OCI-LY7 (cell line): ENCODE data around the gene KDM6A. TPM values are rescaled to one million over a fixed set of nuclear protein-coding genes. Genes with fewer than 3 reads are reported as not detected.
A peak's percentile ranks its signal among the peaks of the same experiment; 100 is the strongest.
"Not testable (repeated sequence)": the region's sequence is repeated elsewhere in the genome, so short reads cannot be mapped to it uniquely, and the experiment has no call there.

Experiments
- BruUV-seq: library from RNA; stranded (reverse); fragments of 400-500 nt; replicated peaks from 2 replicates; lab custom pipeline; 2021; lab: Mats Ljungman, UMichigan
- CTCF ChIA-PET: fragments of 300-600 bp; sonication (Branson Sonifier 250); formaldehyde crosslinking; loops from one replicate; lab custom pipeline; 2022; ENCODE audit warnings: antibody characterized with exemption; ENCODE audit not compliant: unreplicated experiment; lab: Charles Lee
- POLR2A ChIA-PET: fragments of 300-600 bp; sonication (Branson Sonifier 250); formaldehyde crosslinking; loops from one replicate; lab custom pipeline; 2022; ENCODE audit warnings: antibody characterized with exemption; lab: Charles Lee
- DNase-seq: peaks from one replicate; pipeline ENCODE4 v3.0.0-alpha.2; 2015; ENCODE audit warnings: low spot score
- H2AFZ ChIP-seq: fragments of 200-600 bp; sonication (generic), shearing (Covaris generic); 2 replicates; pipeline ENCODE4 v1.6.1; 2014; ENCODE audit warnings: mild to moderate bottlenecking, antibody characterized with exemption, low read length, moderate library complexity
- H3K27ac ChIP-seq: fragments of 200-600 bp; sonication (generic); 2 replicates; pipeline ENCODE4 v1.5.1; 2014; ENCODE audit warnings: mixed run types, low read depth, mild to moderate bottlenecking, moderate library complexity, low read length, inconsistent platforms; ENCODE audit not compliant: poor library complexity, severe bottlenecking
- H3K36me3 ChIP-seq: fragments of 200-600 bp; sonication (generic); 2 replicates; pipeline ENCODE4 v1.6.1; 2014; ENCODE audit warnings: mild to moderate bottlenecking, antibody characterized with exemption, low read length, moderate library complexity, mixed read lengths; ENCODE audit not compliant: insufficient read depth
- H3K4me1 ChIP-seq: fragments of 200-600 bp; sonication (generic); 2 replicates; pipeline ENCODE4 v1.5.1; 2014; ENCODE audit warnings: mild to moderate bottlenecking, low read length; ENCODE audit not compliant: insufficient read depth, poor library complexity, severe bottlenecking
- H3K4me2 ChIP-seq: fragments of 200-600 bp; sonication (generic); 2 replicates; pipeline ENCODE4 v1.6.1; 2014; ENCODE audit warnings: mild to moderate bottlenecking, low read length
- H3K4me3 ChIP-seq: fragments of 200-600 bp; sonication (generic); 2 replicates; pipeline ENCODE4 v1.5.1; 2014; ENCODE audit warnings: mild to moderate bottlenecking, low read depth, low read length; ENCODE audit not compliant: poor library complexity, severe bottlenecking
- H3K79me2 ChIP-seq: fragments of 200-600 bp; sonication (generic); 2 replicates; pipeline ENCODE4 v1.6.1; 2016; ENCODE audit warnings: low read depth, mild to moderate bottlenecking, low read length, moderate library complexity, mixed read lengths; ENCODE audit not compliant: insufficient read depth
- H3K9me2 ChIP-seq: fragments of 200-600 bp; sonication (generic); 2 replicates; pipeline ENCODE4 v1.6.1; 2016; ENCODE audit warnings: mild to moderate bottlenecking, low read length, mixed read lengths; ENCODE audit not compliant: insufficient read depth
- H3K9me3 ChIP-seq: fragments of 200-600 bp; sonication (generic); 2 replicates; pipeline ENCODE4 v1.6.1; 2014; ENCODE audit warnings: mild to moderate bottlenecking, mixed run types, low read length, mixed read lengths
- H4K20me1 ChIP-seq: fragments of 200-600 bp; sonication (generic); 2 replicates; pipeline ENCODE4 v1.6.1; 2014; ENCODE audit warnings: mild to moderate bottlenecking, antibody characterized with exemption, low read length, moderate library complexity, mixed read lengths; ENCODE audit not compliant: insufficient read depth
- EZH2phosphoT487 ChIP-seq: fragments of 200-600 bp; sonication (generic); IDR thresholded peaks from 2 replicates; pipeline ENCODE4 v1.6.1; 2018; ENCODE audit warnings: low read depth, borderline replicate concordance, mild to moderate bottlenecking, mixed run types, antibody characterized with exemption, low read length, moderate library complexity, mixed read lengths
- intact Hi-C: fragments of 100-400 bp; cut with micrococcal nuclease; formaldehyde crosslinking; loops from one replicate; pipeline ENCODE4 v1.10.0; 2022; ENCODE audit not compliant: unreplicated experiment
- total RNA-seq, 2 experiments: library from RNA; depleted of rRNA in 1 of 2; stranded (reverse); fragments of >200 nt in 1 of 2; shearing (Covaris generic) in 1 of 2; gene quantifications; 2 replicates each; pipeline ENCODE4 v1.2.3, GENCODE V29; 2014 to 2022
- TF ChIP-seq, protein P1 (sequence below): fragments of 200-600 bp; sonication (generic); conservative IDR thresholded peaks from 2 replicates; pipeline ENCODE4 v1.5.1; 2014; ENCODE audit warnings: mild to moderate bottlenecking, antibody characterized with exemption, low read length, moderate library complexity, mixed read lengths

Gene KDM6A
- total RNA-seq, 2 experiments from 2014 or later: 20.5 to 23.4 TPM

DNA sequence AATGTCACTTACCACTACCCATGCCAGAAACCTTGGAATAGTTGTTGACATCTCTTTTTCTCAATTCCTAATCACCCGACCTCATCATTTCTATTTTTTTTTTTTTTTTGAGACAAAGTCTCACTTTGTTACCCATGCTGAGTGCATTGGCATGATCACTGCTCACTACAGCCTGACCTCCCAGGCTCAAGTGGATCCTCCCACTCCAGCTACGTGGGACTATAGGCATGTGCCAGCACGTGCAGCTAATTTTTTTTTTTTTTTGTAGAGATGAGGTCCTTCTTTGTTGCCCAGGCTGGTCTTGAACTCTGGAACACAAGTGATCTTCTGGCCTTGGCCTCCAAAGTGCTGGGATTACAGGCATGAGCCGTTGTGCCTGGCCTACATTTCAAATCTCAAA is 12.0 kb downstream of the KDM6A start:
- Histone ChIP-seq H3K4me3 (no peak overlapping the region), H4K20me1 (peaks cover 4% of the 10 kb centered on the region; the same call in 1 of the 2 replicates), H2AFZ (no peak overlapping the region), H3K4me1 (peaks cover 9% of the 10 kb centered on the region), H3K27ac (no peak overlapping the region), H3K79me2 (peaks cover 98% of the 10 kb centered on the region), H3K36me3 (peaks cover 14% of the 10 kb centered on the region), H3K4me2 (no peak overlapping the region), H3K9me2 (no peaks in the 10 kb centered on the region), H3K9me3 (no peaks in the 10 kb centered on the region)
- DNase-seq: no peak
- ChIA-PET CTCF (no interaction called here), POLR2A (no interaction called here)
- intact Hi-C loops: no loop called here
- TF ChIP-seq, protein P1, sequence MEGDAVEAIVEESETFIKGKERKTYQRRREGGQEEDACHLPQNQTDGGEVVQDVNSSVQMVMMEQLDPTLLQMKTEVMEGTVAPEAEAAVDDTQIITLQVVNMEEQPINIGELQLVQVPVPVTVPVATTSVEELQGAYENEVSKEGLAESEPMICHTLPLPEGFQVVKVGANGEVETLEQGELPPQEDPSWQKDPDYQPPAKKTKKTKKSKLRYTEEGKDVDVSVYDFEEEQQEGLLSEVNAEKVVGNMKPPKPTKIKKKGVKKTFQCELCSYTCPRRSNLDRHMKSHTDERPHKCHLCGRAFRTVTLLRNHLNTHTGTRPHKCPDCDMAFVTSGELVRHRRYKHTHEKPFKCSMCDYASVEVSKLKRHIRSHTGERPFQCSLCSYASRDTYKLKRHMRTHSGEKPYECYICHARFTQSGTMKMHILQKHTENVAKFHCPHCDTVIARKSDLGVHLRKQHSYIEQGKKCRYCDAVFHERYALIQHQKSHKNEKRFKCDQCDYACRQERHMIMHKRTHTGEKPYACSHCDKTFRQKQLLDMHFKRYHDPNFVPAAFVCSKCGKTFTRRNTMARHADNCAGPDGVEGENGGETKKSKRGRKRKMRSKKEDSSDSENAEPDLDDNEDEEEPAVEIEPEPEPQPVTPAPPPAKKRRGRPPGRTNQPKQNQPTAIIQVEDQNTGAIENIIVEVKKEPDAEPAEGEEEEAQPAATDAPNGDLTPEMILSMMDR: no peak
- TF ChIP-seq EZH2phosphoT487: no peak
- BruUV-seq: no TSS peak

DNA sequence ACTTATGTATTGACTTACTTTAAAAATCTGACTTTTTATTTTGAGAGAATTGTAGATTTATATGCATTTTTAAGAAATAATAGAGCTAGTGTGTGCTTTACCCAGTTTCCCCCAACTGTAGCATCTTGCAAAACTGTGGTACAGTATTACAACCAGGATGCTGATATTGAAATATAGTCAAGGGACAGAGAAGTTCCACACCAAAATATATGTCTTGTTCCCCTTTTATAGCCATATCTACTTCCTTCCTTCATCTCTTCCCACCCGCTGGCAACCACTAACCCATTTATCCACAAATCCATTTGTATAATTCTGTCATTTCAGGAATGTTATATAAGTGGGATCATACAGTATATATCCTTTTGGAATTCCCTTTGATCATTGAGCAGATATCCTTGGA is 16.8 kb downstream of the KDM6A start:
- no peaks in the 10 kb centered on the region; the same call in 1 of the 2 replicates for H3K36me3 ChIP-seq
- H3K9me2 ChIP-seq: no peaks in the 10 kb centered on the region
- H3K4me2 ChIP-seq: peak overlapping the region; percentile 36; the same call in 1 of the 2 replicates
- no peak overlapping the region for H3K4me3 ChIP-seq
- TF ChIP-seq EZH2phosphoT487: no peak
- DNase-seq: no peak
- peaks cover 15% of the 10 kb centered on the region for H3K4me1 ChIP-seq
- BruUV-seq: no TSS peak
- ChIA-PET POLR2A (no interaction called here), CTCF (no interaction called here)
- H3K79me2 ChIP-seq: peaks cover 100% of the 10 kb centered on the region
- H3K9me3 ChIP-seq: no peaks in the 10 kb centered on the region
- peaks cover 4% of the 10 kb centered on the region; the same call in 1 of the 2 replicates for H4K20me1 ChIP-seq
- H2AFZ ChIP-seq: no peak overlapping the region
- intact Hi-C loops: no loop called here
- H3K27ac ChIP-seq: peak overlapping the region; percentile 19

DNA sequence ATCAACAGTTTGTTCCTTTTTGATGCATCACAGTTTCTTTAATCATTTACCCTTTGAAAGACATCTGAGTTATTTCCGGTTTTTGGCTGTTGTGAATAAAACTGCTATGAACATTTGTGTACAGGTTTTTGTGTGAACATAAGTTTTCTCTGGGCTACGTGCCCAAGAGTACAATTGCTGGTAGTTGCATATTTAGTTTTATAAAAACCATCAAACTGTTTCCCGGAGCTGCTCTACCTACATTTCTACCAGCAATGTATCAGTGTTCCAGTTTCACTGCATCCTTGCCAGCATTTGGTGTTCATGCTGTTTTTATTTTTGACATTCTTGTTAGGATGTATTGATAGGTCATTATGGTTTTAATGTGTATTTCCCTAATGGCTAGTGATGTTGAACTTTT is 17.3 kb downstream of the KDM6A start:
- H3K4me3 ChIP-seq: no peak overlapping the region
- H3K27ac ChIP-seq: no peak overlapping the region
- H3K4me2 ChIP-seq: peak overlapping the region; percentile 36; the same call in 1 of the 2 replicates
- intact Hi-C loops: no loop called here
- TF ChIP-seq, protein P1: no peak
- no peak for TF ChIP-seq EZH2phosphoT487
- DNase-seq: no peak
- peaks cover 97% of the 10 kb centered on the region for H3K79me2 ChIP-seq
- no peaks in the 10 kb centered on the region for H3K9me3 ChIP-seq
- no peaks in the 10 kb centered on the region; the same call in 1 of the 2 replicates for H3K36me3 ChIP-seq
- peaks cover 15% of the 10 kb centered on the region for H3K4me1 ChIP-seq
- ChIA-PET CTCF (no interaction called here), POLR2A (no interaction called here)
- H2AFZ ChIP-seq: no peak overlapping the region
- no TSS peak for BruUV-seq
- H4K20me1 ChIP-seq: peaks cover 4% of the 10 kb centered on the region; the same call in 1 of the 2 replicates
- H3K9me2 ChIP-seq: no peaks in the 10 kb centered on the region

DNA sequence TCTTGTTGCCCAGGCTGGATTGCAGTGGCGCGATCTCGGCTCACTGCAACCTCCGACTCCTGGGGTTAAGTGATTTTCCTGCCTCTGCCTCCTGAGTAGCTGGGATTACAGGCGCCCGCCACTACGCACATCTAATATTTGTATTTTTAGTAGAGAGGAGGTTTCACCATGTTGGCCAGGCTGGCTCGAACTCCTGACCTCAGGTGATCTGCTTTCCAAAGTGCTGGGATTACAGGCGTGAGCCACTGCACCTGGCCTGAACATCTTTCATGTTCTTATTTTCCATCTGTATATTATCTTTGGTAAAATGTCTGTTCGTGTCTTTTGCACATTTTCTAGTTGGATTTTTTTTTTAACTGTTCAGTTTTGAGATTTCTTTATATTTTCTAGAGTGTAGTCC is 17.7 kb downstream of the KDM6A start:
- Histone ChIP-seq H3K4me1 (peaks cover 15% of the 10 kb centered on the region), H3K79me2 (peaks cover 97% of the 10 kb centered on the region)
- POLR2A ChIA-PET, H3K9me2 ChIP-seq, CTCF ChIA-PET, H3K4me2 ChIP-seq, H3K27ac ChIP-seq, H3K36me3 ChIP-seq, DNase-seq, H3K4me3 ChIP-seq, BruUV-seq, H3K9me3 ChIP-seq, intact Hi-C loops, H4K20me1 ChIP-seq, H2AFZ ChIP-seq: not testable (repeated sequence)
